HepG2 (cell line): Measurements from ENCODE around the gene SYNGR2. TPM values are rescaled to one million over a fixed set of nuclear protein-coding genes. Genes with fewer than 3 reads are reported as not detected.

Experiments
- ATM ChIP-seq: fragments of 450-650 bp; IDR thresholded peaks from 2 replicates; pipeline ENCODE4 v1.7.1; 2017; ENCODE audit warnings: mild to moderate bottlenecking, borderline replicate concordance
- ELF1 ChIP-seq: sonication (generic); formaldehyde crosslinking; IDR thresholded peaks from 2 replicates; pipeline ENCODE4 v1.4.0; 2020; ENCODE audit warnings: missing genetic modification reagents
- MYC ChIP-seq: sonication (generic); formaldehyde crosslinking; IDR thresholded peaks from 2 replicates; pipeline ENCODE4 v1.9.0; 2021; ENCODE audit warnings: missing genetic modification reagents, borderline replicate concordance
- POLR2G ChIP-seq: fragments of 200-400 bp; formaldehyde crosslinking; IDR thresholded peaks from 2 replicates; pipeline ENCODE4 v1.6.1; 2018; ENCODE audit warnings: mild to moderate bottlenecking, low read depth, low read length, moderate library complexity
- TBX2 ChIP-seq: sonication (generic); formaldehyde crosslinking; IDR thresholded peaks from 2 replicates; pipeline ENCODE4 v1.5.0; 2020; ENCODE audit warnings: missing genetic modification reagents, mild to moderate bottlenecking, borderline replicate concordance
- TCF7 ChIP-seq: sonication (generic); IDR thresholded peaks from 2 replicates; pipeline ENCODE4 v1.6.1; 2016; ENCODE audit warnings: antibody characterized with exemption, low read depth
- ZNF180 ChIP-seq: sonication (generic); formaldehyde crosslinking; IDR thresholded peaks from 2 replicates; pipeline ENCODE4 v1.4.0; 2020; ENCODE audit warnings: low read depth, missing genetic modification reagents, borderline replicate concordance
- ZNF24 ChIP-seq: fragments of 450-650 bp; IDR thresholded peaks from 2 replicates; pipeline ENCODE4 v1.6.1; 2017; ENCODE audit warnings: antibody characterized with exemption, mild to moderate bottlenecking
- ZNF614 ChIP-seq: IDR thresholded peaks from 2 replicates; pipeline ENCODE4 v1.6.1; 2018; ENCODE audit warnings: missing biosample characterization, missing genetic modification reagents, inconsistent platforms, borderline replicate concordance
- polyA plus RNA-seq, 8 experiments: library from polyadenylated mRNA; depleted of rRNA in 3 of 8; stranded (reverse) in 7 of 8; unstranded in 1 of 8; fragments of >200 nt; fragmentation: Illumina TruSeq in 4 of 8; extraction: Trizol in 4 of 8; gene quantifications; 2 replicates each; pipeline versions ENCODE4 v1.2.1 to v1.2.3, GENCODE V29; 2011 to 2016; ENCODE audit warnings: low read depth in 4 of 8, missing spikeins in 1 of 8, mixed read lengths in 1 of 8; ENCODE audit not compliant: insufficient read depth in 1 of 8
- total RNA-seq, 5 experiments: library from RNA; depleted of rRNA; stranded (reverse); fragments of >200 nt; fragmentation: Illumina TruSeq; extraction: Trizol; gene quantifications; 2 replicates each; pipeline ENCODE4 v1.2.3, GENCODE V29; 2016; ENCODE audit warnings: low read depth in 1 of 5
- TF ChIP-seq, protein P1 (sequence below): sonication (generic); formaldehyde crosslinking; IDR thresholded peaks from 2 replicates; pipeline ENCODE4 v1.4.0; 2020; ENCODE audit warnings: missing genetic modification reagents, borderline replicate concordance
- TF ChIP-seq, protein P2 (sequence below): sonication (generic); formaldehyde crosslinking; conservative IDR thresholded peaks from 2 replicates; pipeline ENCODE4 v1.8.1; 2023; ENCODE audit warnings: missing genetic modification reagents
- TF ChIP-seq, protein P3 (sequence below): sonication (generic); formaldehyde crosslinking; IDR thresholded peaks from 2 replicates; pipeline ENCODE4 v1.4.0; 2020; ENCODE audit warnings: missing genetic modification reagents
- TF ChIP-seq, protein P4 (sequence below): sonication (generic); formaldehyde crosslinking; IDR thresholded peaks from 2 replicates; pipeline ENCODE4 v1.4.0; 2020; ENCODE audit warnings: missing genetic modification reagents
- TF ChIP-seq, protein P5 (sequence below): sonication (generic); formaldehyde crosslinking; IDR thresholded peaks from 2 replicates; pipeline ENCODE4 v1.5.1; 2020; ENCODE audit warnings: missing genetic modification reagents, mild to moderate bottlenecking, borderline replicate concordance

SYNGR2 gene
- total and polyA plus RNA-seq, 2 of the 13 experiments (the other 11 are each of a cell fraction or from before 2014, with no cell fraction given), result 46.7 to 170 TPM

DNA sequence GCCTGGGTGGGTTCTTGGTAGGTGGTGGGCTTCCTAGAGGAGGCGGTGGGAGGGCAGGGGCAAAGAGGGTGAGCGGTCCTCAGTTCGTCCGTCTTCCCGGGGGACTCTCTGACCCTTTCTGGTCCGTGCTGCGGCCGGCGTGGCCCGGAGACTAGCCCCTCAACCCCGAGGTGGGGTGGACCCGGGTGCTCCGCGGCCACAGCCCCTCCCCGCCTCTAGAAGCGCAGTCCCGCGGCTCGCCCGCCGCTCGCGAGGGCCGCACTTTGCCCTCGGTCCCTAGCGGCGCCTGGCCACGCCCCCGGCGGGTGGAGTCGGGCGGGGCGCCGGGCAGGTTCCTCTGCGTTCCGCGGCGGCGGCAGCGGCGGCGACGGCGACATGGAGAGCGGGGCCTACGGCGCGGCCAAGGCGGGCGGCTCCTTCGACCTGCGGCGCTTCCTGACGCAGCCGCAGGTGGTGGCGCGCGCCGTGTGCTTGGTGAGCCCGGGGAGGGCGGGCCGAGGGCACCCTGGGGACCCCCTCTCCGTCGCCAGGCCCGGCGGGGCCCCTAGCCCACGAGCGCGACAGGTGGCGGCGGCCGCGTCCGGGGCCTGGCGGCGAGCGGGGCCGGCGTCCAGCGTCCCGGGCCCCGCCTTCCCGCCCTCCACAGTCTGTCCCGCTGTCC is at the start of gene SYNGR2 (continued):
- TF ChIP-seq, protein P1, sequence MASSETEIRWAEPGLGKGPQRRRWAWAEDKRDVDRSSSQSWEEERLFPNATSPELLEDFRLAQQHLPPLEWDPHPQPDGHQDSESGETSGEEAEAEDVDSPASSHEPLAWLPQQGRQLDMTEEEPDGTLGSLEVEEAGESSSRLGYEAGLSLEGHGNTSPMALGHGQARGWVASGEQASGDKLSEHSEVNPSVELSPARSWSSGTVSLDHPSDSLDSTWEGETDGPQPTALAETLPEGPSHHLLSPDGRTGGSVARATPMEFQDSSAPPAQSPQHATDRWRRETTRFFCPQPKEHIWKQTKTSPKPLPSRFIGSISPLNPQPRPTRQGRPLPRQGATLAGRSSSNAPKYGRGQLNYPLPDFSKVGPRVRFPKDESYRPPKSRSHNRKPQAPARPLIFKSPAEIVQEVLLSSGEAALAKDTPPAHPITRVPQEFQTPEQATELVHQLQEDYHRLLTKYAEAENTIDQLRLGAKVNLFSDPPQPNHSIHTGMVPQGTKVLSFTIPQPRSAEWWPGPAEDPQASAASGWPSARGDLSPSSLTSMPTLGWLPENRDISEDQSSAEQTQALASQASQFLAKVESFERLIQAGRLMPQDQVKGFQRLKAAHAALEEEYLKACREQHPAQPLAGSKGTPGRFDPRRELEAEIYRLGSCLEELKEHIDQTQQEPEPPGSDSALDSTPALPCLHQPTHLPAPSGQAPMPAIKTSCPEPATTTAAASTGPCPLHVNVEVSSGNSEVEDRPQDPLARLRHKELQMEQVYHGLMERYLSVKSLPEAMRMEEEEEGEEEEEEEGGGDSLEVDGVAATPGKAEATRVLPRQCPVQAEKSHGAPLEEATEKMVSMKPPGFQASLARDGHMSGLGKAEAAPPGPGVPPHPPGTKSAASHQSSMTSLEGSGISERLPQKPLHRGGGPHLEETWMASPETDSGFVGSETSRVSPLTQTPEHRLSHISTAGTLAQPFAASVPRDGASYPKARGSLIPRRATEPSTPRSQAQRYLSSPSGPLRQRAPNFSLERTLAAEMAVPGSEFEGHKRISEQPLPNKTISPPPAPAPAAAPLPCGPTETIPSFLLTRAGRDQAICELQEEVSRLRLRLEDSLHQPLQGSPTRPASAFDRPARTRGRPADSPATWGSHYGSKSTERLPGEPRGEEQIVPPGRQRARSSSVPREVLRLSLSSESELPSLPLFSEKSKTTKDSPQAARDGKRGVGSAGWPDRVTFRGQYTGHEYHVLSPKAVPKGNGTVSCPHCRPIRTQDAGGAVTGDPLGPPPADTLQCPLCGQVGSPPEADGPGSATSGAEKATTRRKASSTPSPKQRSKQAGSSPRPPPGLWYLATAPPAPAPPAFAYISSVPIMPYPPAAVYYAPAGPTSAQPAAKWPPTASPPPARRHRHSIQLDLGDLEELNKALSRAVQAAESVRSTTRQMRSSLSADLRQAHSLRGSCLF, result no peak
- TF ChIP-seq, protein P2, sequence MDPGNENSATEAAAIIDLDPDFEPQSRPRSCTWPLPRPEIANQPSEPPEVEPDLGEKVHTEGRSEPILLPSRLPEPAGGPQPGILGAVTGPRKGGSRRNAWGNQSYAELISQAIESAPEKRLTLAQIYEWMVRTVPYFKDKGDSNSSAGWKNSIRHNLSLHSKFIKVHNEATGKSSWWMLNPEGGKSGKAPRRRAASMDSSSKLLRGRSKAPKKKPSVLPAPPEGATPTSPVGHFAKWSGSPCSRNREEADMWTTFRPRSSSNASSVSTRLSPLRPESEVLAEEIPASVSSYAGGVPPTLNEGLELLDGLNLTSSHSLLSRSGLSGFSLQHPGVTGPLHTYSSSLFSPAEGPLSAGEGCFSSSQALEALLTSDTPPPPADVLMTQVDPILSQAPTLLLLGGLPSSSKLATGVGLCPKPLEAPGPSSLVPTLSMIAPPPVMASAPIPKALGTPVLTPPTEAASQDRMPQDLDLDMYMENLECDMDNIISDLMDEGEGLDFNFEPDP (CRISPR knock-in tag), result no peak
- TF ChIP-seq POLR2G (peak; percentile 84), ZNF180 (CRISPR knock-in tag) (no peak), ZNF24 (no peak), ATM (no peak), MYC (peak; percentile 76), ZNF614 (CRISPR knock-in tag) (no peak), TBX2 (CRISPR knock-in tag) (no peak), ELF1 (CRISPR knock-in tag) (no peak), TCF7 (no peak)
- TF ChIP-seq, protein P3, sequence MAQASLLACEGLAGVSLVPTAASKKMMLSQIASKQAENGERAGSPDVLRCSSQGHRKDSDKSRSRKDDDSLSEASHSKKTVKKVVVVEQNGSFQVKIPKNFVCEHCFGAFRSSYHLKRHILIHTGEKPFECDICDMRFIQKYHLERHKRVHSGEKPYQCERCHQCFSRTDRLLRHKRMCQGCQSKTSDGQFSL (CRISPR knock-in tag), result peak; percentile 52; the same call in 1 of the 2 replicates
- TF ChIP-seq, protein P4, sequence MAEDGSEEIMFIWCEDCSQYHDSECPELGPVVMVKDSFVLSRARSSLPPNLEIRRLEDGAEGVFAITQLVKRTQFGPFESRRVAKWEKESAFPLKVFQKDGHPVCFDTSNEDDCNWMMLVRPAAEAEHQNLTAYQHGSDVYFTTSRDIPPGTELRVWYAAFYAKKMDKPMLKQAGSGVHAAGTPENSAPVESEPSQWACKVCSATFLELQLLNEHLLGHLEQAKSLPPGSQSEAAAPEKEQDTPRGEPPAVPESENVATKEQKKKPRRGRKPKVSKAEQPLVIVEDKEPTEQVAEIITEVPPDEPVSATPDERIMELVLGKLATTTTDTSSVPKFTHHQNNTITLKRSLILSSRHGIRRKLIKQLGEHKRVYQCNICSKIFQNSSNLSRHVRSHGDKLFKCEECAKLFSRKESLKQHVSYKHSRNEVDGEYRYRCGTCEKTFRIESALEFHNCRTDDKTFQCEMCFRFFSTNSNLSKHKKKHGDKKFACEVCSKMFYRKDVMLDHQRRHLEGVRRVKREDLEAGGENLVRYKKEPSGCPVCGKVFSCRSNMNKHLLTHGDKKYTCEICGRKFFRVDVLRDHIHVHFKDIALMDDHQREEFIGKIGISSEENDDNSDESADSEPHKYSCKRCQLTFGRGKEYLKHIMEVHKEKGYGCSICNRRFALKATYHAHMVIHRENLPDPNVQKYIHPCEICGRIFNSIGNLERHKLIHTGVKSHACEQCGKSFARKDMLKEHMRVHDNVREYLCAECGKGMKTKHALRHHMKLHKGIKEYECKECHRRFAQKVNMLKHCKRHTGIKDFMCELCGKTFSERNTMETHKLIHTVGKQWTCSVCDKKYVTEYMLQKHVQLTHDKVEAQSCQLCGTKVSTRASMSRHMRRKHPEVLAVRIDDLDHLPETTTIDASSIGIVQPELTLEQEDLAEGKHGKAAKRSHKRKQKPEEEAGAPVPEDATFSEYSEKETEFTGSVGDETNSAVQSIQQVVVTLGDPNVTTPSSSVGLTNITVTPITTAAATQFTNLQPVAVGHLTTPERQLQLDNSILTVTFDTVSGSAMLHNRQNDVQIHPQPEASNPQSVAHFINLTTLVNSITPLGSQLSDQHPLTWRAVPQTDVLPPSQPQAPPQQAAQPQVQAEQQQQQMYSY (CRISPR knock-in tag), result 0 out of 2 replicates have a peak, but pooled peaks have one; percentile 17
- TF ChIP-seq, protein P5, sequence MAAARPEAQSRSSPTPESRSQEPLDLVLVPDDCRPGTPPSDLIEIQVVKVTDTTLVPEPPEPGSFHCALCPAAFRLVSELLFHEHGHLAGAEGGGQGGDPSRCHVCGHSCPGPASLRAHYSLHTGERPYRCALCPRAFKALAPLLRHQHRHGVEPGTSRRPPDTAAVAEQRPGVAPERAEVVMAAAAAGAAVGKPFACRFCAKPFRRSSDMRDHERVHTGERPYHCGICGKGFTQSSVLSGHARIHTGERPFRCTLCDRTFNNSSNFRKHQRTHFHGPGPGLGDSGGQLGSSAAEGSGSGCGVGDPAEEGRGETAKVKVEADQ (CRISPR knock-in tag), result no peak; the same call in 1 of the 2 replicates
